H1 (cell line): ENCODE measurements around the gene ARHGAP8. TPM values are rescaled to one million over a fixed set of nuclear protein-coding genes. Genes with fewer than 3 reads are reported as not detected.
"Not testable (repeated sequence)": the region's sequence is repeated elsewhere in the genome, so short reads cannot be mapped to it uniquely, and the experiment has no call there.

Experiments used
- CTCF ChIA-PET: fragments of 300-600 bp; sonication (Branson Sonifier 250); formaldehyde crosslinking; loops from one replicate; lab custom pipeline; 2021; ENCODE audit not compliant: partially characterized antibody; lab: Charles Lee
- POLR2A ChIA-PET: fragments of 300-600 bp; sonication (Branson Sonifier 250); formaldehyde crosslinking; loops from one replicate; lab custom pipeline; 2021; ENCODE audit warnings: inconsistent platforms; ENCODE audit not compliant: partially characterized antibody; lab: Charles Lee
- DNase-seq, 2 experiments: peaks; one replicate each; pipeline versions ENCODE4 v3.0.0 to v3.0.0-alpha.2; 2010 to 2022; ENCODE audit warnings: low spot score in 2 of 2, low read depth in 1 of 2, mixed read lengths in 1 of 2
- FAIRE-seq: peaks from 2 replicates; lab custom pipeline; 2011; peaks lifted over from hg19 to GRCh38; lab: Jason Lieb, UNC
- H2AFZ ChIP-seq: 2 replicates; pipeline ENCODE4 v1.8.1; 2012; ENCODE audit warnings: low read length, inconsistent platforms
- H2AK5ac ChIP-seq: 2 replicates; pipeline ENCODE4 v1.6.1; 2013; ENCODE audit warnings: low read depth, low read length
- H2BK120ac ChIP-seq: replicated peaks from 2 replicates; pipeline ENCODE3; 2013; ENCODE audit warnings: low read depth, low read length, inconsistent platforms
- H2BK12ac ChIP-seq: 2 replicates; pipeline ENCODE4 v1.6.1; 2013; ENCODE audit warnings: low read depth, low read length
- H2BK15ac ChIP-seq: 2 replicates; pipeline ENCODE4 v1.6.1; 2013; ENCODE audit warnings: low read length
- H2BK20ac ChIP-seq: 2 replicates; pipeline ENCODE4 v1.6.1; 2013; ENCODE audit warnings: low read length
- H2BK5ac ChIP-seq: 2 replicates; pipeline ENCODE4 v1.6.1; 2013; ENCODE audit warnings: low read depth, low read length
- H3K14ac ChIP-seq: 2 replicates; pipeline ENCODE4 v1.6.1; 2013; ENCODE audit warnings: inconsistent platforms; ENCODE audit not compliant: insufficient read length
- H3K18ac ChIP-seq: 2 replicates; pipeline ENCODE4 v1.6.1; 2013; ENCODE audit warnings: low read length; ENCODE audit errors: extremely low read depth
- H3K23ac ChIP-seq: 2 replicates; pipeline ENCODE4 v1.6.1; 2013; ENCODE audit warnings: inconsistent platforms; ENCODE audit not compliant: insufficient read length
- H3K23me2 ChIP-seq: 2 replicates; pipeline ENCODE4 v1.6.1; 2013; ENCODE audit warnings: low read depth, low read length
- H3K27ac ChIP-seq: 2 replicates; pipeline ENCODE4 v1.6.1; 2011; ENCODE audit warnings: low read depth, low read length, inconsistent platforms
- H3K27me3 ChIP-seq, 4 experiments: replicated peaks in 1 of 4; 1 replicate in 1 of 4; 2 replicates in 3 of 4; pipeline versions ENCODE4 v1.6.1 to v1.8.1; 2011 to 2013; ENCODE audit warnings: low read length in 3 of 4, mild to moderate bottlenecking in 3 of 4, inconsistent platforms in 2 of 4, mixed read lengths in 2 of 4, moderate library complexity in 1 of 4; ENCODE audit not compliant: control insufficient read depth in 3 of 4, insufficient read depth in 3 of 4; ENCODE audit errors: extremely low read depth in 1 of 4
- H3K36me3 ChIP-seq, 4 experiments: 2 replicates each; pipeline versions ENCODE4 v1.6.1 to v1.8.1; 2011 to 2013; ENCODE audit warnings: mild to moderate bottlenecking in 4 of 4, low read length in 3 of 4, moderate library complexity in 2 of 4, control low read depth in 1 of 4, inconsistent platforms in 1 of 4; ENCODE audit not compliant: insufficient read depth in 4 of 4, control insufficient read depth in 2 of 4
- H3K4ac ChIP-seq: replicated peaks from 2 replicates; pipeline ENCODE3; 2013; ENCODE audit warnings: low read length, low read depth, mixed read lengths, inconsistent platforms; ENCODE audit not compliant: insufficient read length
- H3K4me1 ChIP-seq, 4 experiments: replicated peaks in 1 of 4; 1 replicate in 1 of 4; 2 replicates in 3 of 4; pipeline versions ENCODE4 v1.6.1 to v1.8.1; 2011 to 2013; ENCODE audit warnings: low read length in 3 of 4, inconsistent platforms in 2 of 4, mixed read lengths in 1 of 4; ENCODE audit not compliant: insufficient read depth in 4 of 4, control insufficient read depth in 3 of 4
- H3K4me2 ChIP-seq, 2 experiments: 2 replicates each; pipeline versions ENCODE4 v1.6.1 to v1.8.1; 2011 to 2013; ENCODE audit warnings: low read depth in 2 of 2, low read length in 2 of 2, control low read depth in 1 of 2, inconsistent platforms in 1 of 2, mild to moderate bottlenecking in 1 of 2; ENCODE audit not compliant: insufficient read depth in 1 of 2
- H3K4me3 ChIP-seq, 4 experiments: fragments of 200-600, 300-600 bp in 1 of 4; sonication (generic), shearing (Covaris generic), sonication (Bioruptor Twin) in 1 of 4; 2 replicates each; pipeline versions ENCODE4 v1.5.1 to v1.8.1; 2011 to 2016; ENCODE audit warnings: low read length in 4 of 4, low read depth in 3 of 4, control low read depth in 2 of 4, inconsistent platforms in 2 of 4, mild to moderate bottlenecking in 2 of 4, mixed read lengths in 1 of 4, moderate library complexity in 1 of 4; ENCODE audit not compliant: insufficient read depth in 2 of 4; ENCODE audit errors: extremely low read depth in 1 of 4
- H3K56ac ChIP-seq: replicated peaks from 2 replicates; pipeline ENCODE3; 2013; ENCODE audit warnings: low read depth, mild to moderate bottlenecking, mixed read lengths, low read length, inconsistent platforms; ENCODE audit not compliant: insufficient read length
- H3K79me1 ChIP-seq: 2 replicates; pipeline ENCODE4 v1.6.1; 2013; ENCODE audit warnings: low read depth, low read length, control low read depth
- H3K79me2 ChIP-seq, 2 experiments: 2 replicates each; pipeline versions ENCODE4 v1.6.1 to v1.8.1; 2012 to 2013; ENCODE audit warnings: low read length in 2 of 2, mild to moderate bottlenecking in 2 of 2, inconsistent platforms in 1 of 2; ENCODE audit not compliant: insufficient read depth in 2 of 2, control insufficient read depth in 1 of 2
- H3K9ac ChIP-seq, 4 experiments: replicated peaks in 1 of 4; 1 replicate in 1 of 4; 2 replicates in 3 of 4; pipeline versions ENCODE4 v1.6.1 to v1.8.1; 2011 to 2013; ENCODE audit warnings: low read depth in 3 of 4, low read length in 3 of 4, control low read depth in 2 of 4, mild to moderate bottlenecking in 2 of 4, moderate library complexity in 2 of 4, inconsistent platforms in 1 of 4; ENCODE audit errors: extremely low read depth in 1 of 4
- H3K9me3 ChIP-seq, 2 experiments: 2 replicates each; pipeline versions ENCODE4 v1.6.1 to v1.8.1; 2012 to 2013; ENCODE audit warnings: mild to moderate bottlenecking in 2 of 2, moderate library complexity in 2 of 2, control low read depth in 1 of 2, inconsistent platforms in 1 of 2, low read depth in 1 of 2, low read length in 1 of 2, mixed read lengths in 1 of 2; ENCODE audit not compliant: insufficient read depth in 2 of 2
- H4K20me1 ChIP-seq, 2 experiments: replicated peaks in 1 of 2; 2 replicates each; pipeline versions ENCODE3 to v1.8.1; 2011 to 2013; ENCODE audit warnings: inconsistent platforms in 2 of 2, low read length in 2 of 2, mild to moderate bottlenecking in 1 of 2; ENCODE audit not compliant: insufficient read depth in 2 of 2, control insufficient read depth in 1 of 2
- H4K5ac ChIP-seq: 2 replicates; pipeline ENCODE4 v1.6.1; 2013; ENCODE audit warnings: low read length, low read depth, mixed read lengths, inconsistent platforms; ENCODE audit not compliant: insufficient read length
- H4K8ac ChIP-seq: 2 replicates; pipeline ENCODE4 v1.8.0; 2013; ENCODE audit warnings: mild to moderate bottlenecking, moderate library complexity, low read length, inconsistent platforms; ENCODE audit not compliant: insufficient read depth; ENCODE audit errors: extremely low read depth
- H4K91ac ChIP-seq: replicated peaks from 2 replicates; pipeline ENCODE3; 2013; ENCODE audit warnings: low read length, mixed read lengths, inconsistent platforms; ENCODE audit not compliant: insufficient read length
- WGBS, 2 experiments: shearing (Covaris generic) in 1 of 2; methylation state at CpG; one replicate each; pipeline versions ENCODE4 v1.1.6 to v1.1.7; 2013 to 2015; ENCODE audit warnings: low lambda C conversion rate in 2 of 2, mixed read lengths in 2 of 2, inconsistent platforms in 1 of 2, low coverage in 1 of 2, missing lambda C conversion rate in 1 of 2; ENCODE audit not compliant: insufficient replicate concordance in 2 of 2, insufficient coverage in 1 of 2, insufficient read length in 1 of 2; ENCODE audit errors: extremely low coverage in 1 of 2, missing lambda C conversion rate in 1 of 2; 5-methylcytosine and 5-hydroxymethylcytosine counted together
- polyA plus RNA-seq, 7 experiments: library from polyadenylated mRNA; depleted of rRNA in 3 of 7; stranded (reverse) in 5 of 7; unstranded in 2 of 7; fragments of >200 nt in 5 of 7; fragments of 200-250 nt in 2 of 7; gene quantifications; 1 replicate in 5 of 7; 2 replicates in 1 of 7; 4 replicates in 1 of 7; pipeline versions ENCODE4 v1.2.1 to v1.2.3, GENCODE V29; 2011 to 2013; ENCODE audit warnings: missing spikeins in 2 of 7, mixed read lengths in 2 of 7
- total RNA-seq: library from RNA; stranded (reverse); fragmentation: NEBNext Ultra II Directional; extraction: Animal tissue kit (Norgen Biotek cat#: 25700); gene quantifications from 2 replicates; pipeline ENCODE4 v1.2.1, GENCODE V29; 2021

ARHGAP8 gene
- total and polyA plus RNA-seq, 2 of the 8 experiments (the other 6 are each of a cell fraction or from before 2014, with no cell fraction given) = 35.6 to 47.7 TPM

DNA sequence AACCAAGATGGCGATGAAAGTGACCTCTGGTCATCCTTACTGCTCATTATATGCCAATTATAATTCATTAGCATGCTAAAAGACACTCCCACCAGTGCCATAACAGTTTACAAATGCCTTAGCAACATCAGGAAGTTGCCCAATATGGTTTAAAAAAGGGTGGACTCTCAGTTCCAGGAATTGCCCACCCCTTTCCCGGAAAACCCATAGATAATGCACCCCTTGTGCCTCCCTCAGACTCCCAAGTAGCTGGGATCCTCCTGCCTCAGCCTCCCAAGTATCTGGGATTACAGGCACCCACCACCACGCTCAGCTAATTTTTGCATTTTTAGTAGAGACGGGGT lies 4.6 kb upstream of the ARHGAP8 start:
- H4K20me1 ChIP-seq, H4K91ac ChIP-seq, H3K56ac ChIP-seq, H3K9me3 ChIP-seq, FAIRE-seq, H3K4me3 ChIP-seq, H2BK12ac ChIP-seq, H3K27ac ChIP-seq, H2BK5ac ChIP-seq, H3K36me3 ChIP-seq, H3K14ac ChIP-seq, H2AFZ ChIP-seq, H3K4ac ChIP-seq, H3K23ac ChIP-seq, H3K79me2 ChIP-seq, H3K4me2 ChIP-seq, H4K8ac ChIP-seq, DNase-seq, H2AK5ac ChIP-seq, H3K23me2 ChIP-seq, H3K27me3 ChIP-seq, H3K79me1 ChIP-seq, H2BK15ac ChIP-seq, H3K9ac ChIP-seq, H4K5ac ChIP-seq, H2BK120ac ChIP-seq, H2BK20ac ChIP-seq, H3K18ac ChIP-seq: not testable (repeated sequence)
- 98% methylated on average over 4 of the region's 4 CpGs; no CpG with 5 or more reads in 1 of the 2 experiments for WGBS, 2 experiments
- H3K4me1 ChIP-seq = peaks cover 0 to 18% (median 6%) of the 10 kb centered on the region in 4 experiments; a peak in 4 of 7 replicates
- ChIA-PET POLR2A (interaction anchor here (0.7 kb wide), 1 partner anchor 529 kb away, joined by 3 read pairs; no protein-coding TSS in a partner anchor), CTCF (interaction anchor here (0.6 to 1.0 kb wide), 4 partner anchors 10 to 929 kb away, joined by 3 read pairs; no protein-coding TSS in a partner anchor)
